Lower lobe of right lung (tissue), 2 donors: Measurements from ENCODE around the gene FARP2. TPM values are rescaled to one million over a fixed set of nuclear protein-coding genes. Genes with fewer than 3 reads are reported as not detected.
A peak's percentile ranks its signal among the peaks of the same experiment; 100 is the strongest.

Experiments
- ATAC-seq, 2 donors: fragments of 200-7000 bp; cut with Tn5 transposase; one replicate each; pipeline ENCODE4 v1.9.1; 2020 to 2022; ENCODE audit warnings: mild to moderate bottlenecking in 2 of 2, moderate library complexity in 2 of 2
- DNase-seq: peaks from one replicate; pipeline ENCODE4 v3.0.0-alpha.2; 2020
- H3K27ac ChIP-seq: fragments of 200-600 bp; one replicate; pipeline ENCODE4 v1.8.0; 2022
- H3K27me3 ChIP-seq: fragments of 200-600 bp; one replicate; pipeline ENCODE4 v1.8.0; 2022; ENCODE audit warnings: low read depth
- H3K36me3 ChIP-seq: fragments of 200-600 bp; one replicate; pipeline ENCODE4 v1.8.0; 2022; ENCODE audit warnings: mild to moderate bottlenecking
- H3K4me1 ChIP-seq: fragments of 200-600 bp; one replicate; pipeline ENCODE4 v1.8.0; 2022
- H3K4me3 ChIP-seq: fragments of 200-600 bp; one replicate; pipeline ENCODE4 v1.8.0; 2022; ENCODE audit warnings: mild to moderate bottlenecking
- H3K9me3 ChIP-seq: fragments of 200-600 bp; one replicate; pipeline ENCODE4 v1.8.0; 2022
- intact Hi-C: fragments of 100-400 bp; cut with DNase I; formaldehyde crosslinking; loops from one replicate; pipeline ENCODE4 v1.11.0; 2022
- total RNA-seq: library from RNA; stranded (reverse); fragmentation: NEBNext Ultra II Directional; extraction: Animal tissue kit (Norgen Biotek cat#: 25700); gene quantifications from one replicate; pipeline ENCODE4 v1.2.1, GENCODE V29; 2021
- TF ChIP-seq, protein P1 (sequence below): fragments of 200-600 bp; IDR thresholded peaks from one replicate; pipeline ENCODE4 v1.8.0; 2022; ENCODE audit warnings: antibody characterized with exemption, mild to moderate bottlenecking
- donor health status: DM: no; HTN: yes; CAD: no; lungs with severe emphysema.

FARP2 gene
- total RNA-seq, 1 donor from 2014 or later, result 42.4 TPM

- no peaks in the 10 kb centered on the region for H3K4me1 ChIP-seq
- no peak overlapping the region for H3K4me3 ChIP-seq
- no peaks in the 10 kb centered on the region for H3K9me3 ChIP-seq
- H3K27ac ChIP-seq, result no peak overlapping the region
- TF ChIP-seq, protein P1, sequence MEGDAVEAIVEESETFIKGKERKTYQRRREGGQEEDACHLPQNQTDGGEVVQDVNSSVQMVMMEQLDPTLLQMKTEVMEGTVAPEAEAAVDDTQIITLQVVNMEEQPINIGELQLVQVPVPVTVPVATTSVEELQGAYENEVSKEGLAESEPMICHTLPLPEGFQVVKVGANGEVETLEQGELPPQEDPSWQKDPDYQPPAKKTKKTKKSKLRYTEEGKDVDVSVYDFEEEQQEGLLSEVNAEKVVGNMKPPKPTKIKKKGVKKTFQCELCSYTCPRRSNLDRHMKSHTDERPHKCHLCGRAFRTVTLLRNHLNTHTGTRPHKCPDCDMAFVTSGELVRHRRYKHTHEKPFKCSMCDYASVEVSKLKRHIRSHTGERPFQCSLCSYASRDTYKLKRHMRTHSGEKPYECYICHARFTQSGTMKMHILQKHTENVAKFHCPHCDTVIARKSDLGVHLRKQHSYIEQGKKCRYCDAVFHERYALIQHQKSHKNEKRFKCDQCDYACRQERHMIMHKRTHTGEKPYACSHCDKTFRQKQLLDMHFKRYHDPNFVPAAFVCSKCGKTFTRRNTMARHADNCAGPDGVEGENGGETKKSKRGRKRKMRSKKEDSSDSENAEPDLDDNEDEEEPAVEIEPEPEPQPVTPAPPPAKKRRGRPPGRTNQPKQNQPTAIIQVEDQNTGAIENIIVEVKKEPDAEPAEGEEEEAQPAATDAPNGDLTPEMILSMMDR, result no peak
- intact Hi-C loops, result no loop called here
- ATAC-seq, result peak in 1 of 2 donors; percentile 22
- peaks cover 15% of the 10 kb centered on the region for H3K36me3 ChIP-seq
- no peak for DNase-seq
- H3K27me3 ChIP-seq, result no peaks in the 10 kb centered on the region
Measured at GRCh38 chr2:241458687-241459086, 102.6 kb downstream of the FARP2 start.

GRCh38 chr2:241459520-241459919, 103.4 kb downstream of the FARP2 start:
- Histone ChIP-seq H3K27me3 (no peaks in the 10 kb centered on the region), H3K4me3 (no peak overlapping the region), H3K9me3 (no peaks in the 10 kb centered on the region), H3K36me3 (peaks cover 17% of the 10 kb centered on the region), H3K4me1 (no peaks in the 10 kb centered on the region), H3K27ac (no peak overlapping the region)
- ATAC-seq (no peak), DNase-seq (no peak)
- TF ChIP-seq, protein P1, result no peak
- intact Hi-C loops, result no loop called here

DNA sequence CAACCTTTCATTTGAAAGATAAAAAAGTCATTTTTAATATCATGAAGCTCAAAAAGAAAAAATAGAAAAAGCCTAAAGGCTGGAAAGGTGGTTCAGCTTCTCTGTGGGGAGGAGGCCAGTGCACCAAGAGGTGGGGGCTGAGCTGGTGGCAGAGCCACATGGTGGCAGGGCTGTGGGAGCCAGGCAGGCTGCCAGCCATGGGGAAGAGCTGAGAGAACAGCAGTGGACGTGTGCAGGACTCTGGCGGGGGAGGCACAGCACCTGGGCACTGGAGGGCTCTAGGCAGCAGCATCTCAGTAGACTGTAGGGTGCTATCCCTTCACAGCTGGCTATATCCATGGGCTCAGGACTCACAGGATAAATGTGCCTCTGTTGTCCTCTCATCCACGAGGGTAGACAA, 104.5 kb downstream of the FARP2 start:
- ATAC-seq (no peak), DNase-seq (no peak)
- no peak overlapping the region for H3K4me3 ChIP-seq
- no peaks in the 10 kb centered on the region for H3K9me3 ChIP-seq
- intact Hi-C loops, result no loop called here
- peaks cover 17% of the 10 kb centered on the region for H3K36me3 ChIP-seq
- TF ChIP-seq, protein P1, result no peak
- no peaks in the 10 kb centered on the region for H3K4me1 ChIP-seq
- no peak overlapping the region for H3K27ac ChIP-seq
- no peaks in the 10 kb centered on the region for H3K27me3 ChIP-seq

- TF ChIP-seq, protein P1, result no peak
- Histone ChIP-seq H3K4me1 (no peaks in the 10 kb centered on the region), H3K36me3 (peaks cover 17% of the 10 kb centered on the region), H3K27me3 (no peaks in the 10 kb centered on the region), H3K9me3 (no peaks in the 10 kb centered on the region), H3K27ac (no peak overlapping the region), H3K4me3 (no peak overlapping the region)
- peak; percentile 28 to 54 for ATAC-seq
- no peak for DNase-seq
- intact Hi-C loops, result no loop called here
Measured at GRCh38 chr2:241461693-241462677, 105.9 kb downstream of the FARP2 start.

GRCh38 chr2:241463276-241464135, 107.4 kb downstream of the FARP2 start:
- Histone ChIP-seq H3K27ac (no peak overlapping the region), H3K36me3 (peaks cover 22% of the 10 kb centered on the region), H3K4me1 (no peaks in the 10 kb centered on the region), H3K9me3 (no peaks in the 10 kb centered on the region), H3K27me3 (no peaks in the 10 kb centered on the region), H3K4me3 (no peak overlapping the region)
- intact Hi-C loops, result no loop called here
- TF ChIP-seq, protein P1, result no peak
- no peak for DNase-seq
- no peak for ATAC-seq
